HG03280 (cell line): Measurements from ENCODE around the gene DOK7.

Experiments
- ATAC-seq: cut with Tn5 transposase; IDR thresholded peaks from one replicate; pipeline ENCODE4 v1.9.1; 2021; ENCODE audit warnings: mild to moderate bottlenecking, moderate library complexity; ENCODE audit not compliant: unreplicated experiment

DOK7 gene

GRCh38 chr4:3485011-3485791, 22.1 kb downstream of the DOK7 start:
- ATAC-seq: no peak

GRCh38 chr4:3485886-3486540, 22.9 kb downstream of the DOK7 start:
- no peak for ATAC-seq

GRCh38 chr4:3486541-3487540, 23.7 kb downstream of the DOK7 start:
- ATAC-seq: no peak

- no peak for ATAC-seq
Measured at GRCh38 chr4:3487861-3488260, 24.8 kb downstream of the DOK7 start.

- ATAC-seq: no peak
Measured at GRCh38 chr4:3488820-3489219, 25.7 kb downstream of the DOK7 start.

GRCh38 chr4:3489451-3489962, 26.4 kb downstream of the DOK7 start:
- ATAC-seq: no peak

- no peak for ATAC-seq
Measured at GRCh38 chr4:3491681-3492405, 28.7 kb downstream of the DOK7 start.

- ATAC-seq: no peak
Measured at GRCh38 chr4:3492741-3493719, 29.9 kb downstream of the DOK7 start.

- ATAC-seq: no peak
Measured at GRCh38 chr4:3493720-3494461, 30.8 kb downstream of the DOK7 start.

GRCh38 chr4:3494462-3494871, 31.4 kb downstream of the DOK7 start:
- ATAC-seq: no peak

GRCh38 chr4:3495204-3495975, 32.3 kb downstream of the DOK7 start:
- no peak for ATAC-seq

GRCh38 chr4:3496021-3496420, 32.9 kb downstream of the DOK7 start:
- no peak for ATAC-seq

- no peak for ATAC-seq
Measured at GRCh38 chr4:3497095-3497494, 34.0 kb downstream of the DOK7 start.

- ATAC-seq: no peak
Measured at GRCh38 chr4:3497523-3498389, 34.6 kb downstream of the DOK7 start.

GRCh38 chr4:3498407-3498806, 35.3 kb downstream of the DOK7 start:
- ATAC-seq: no peak

- ATAC-seq: no peak
Measured at GRCh38 chr4:3498901-3499510, 35.9 kb downstream of the DOK7 start.
